ENCODE data around the gene AEBP1.

AEBP1 gene

GRCh38 chr7:44109991-44110390 is 5.8 kb downstream of the AEBP1 start:
- H3K14ac ChIP-seq (ENCODE audit: low read length) = no peak overlapping the region
- WGBS, 2 donors (ENCODE audit: extremely low coverage in 2 of 2, insufficient read length in 2 of 2, insufficient replicate concordance in 1 of 2) = no CpG with 5 or more reads among the region's 18 CpGs
- no peak for DNase-seq (ENCODE audit: low spot score)
- H3K18ac ChIP-seq (ENCODE audit: low read length) = no peak overlapping the region
- H3K4me3 ChIP-seq (ENCODE audit: low read length in 2 of 2) = no peak overlapping the region
- H2BK15ac ChIP-seq (ENCODE audit: low read length) = no peak overlapping the region
- H2BK120ac ChIP-seq (ENCODE audit: low read depth, low read length) = no peak overlapping the region
- no peak overlapping the region for H3K9ac ChIP-seq (ENCODE audit: low read depth, low read length, poor library complexity)
- no peak overlapping the region for H3K4ac ChIP-seq (ENCODE audit: low read length)
- no peak overlapping the region for H4K91ac ChIP-seq (ENCODE audit: low read depth, low read length, poor library complexity)
- H3K27me3 ChIP-seq (ENCODE audit: control insufficient read depth in 3 of 3, insufficient read depth in 3 of 3, low read depth in 1 of 3, low read length in 3 of 3) = no peaks in the 10 kb centered on the region
- no peaks in the 10 kb centered on the region for H3K79me1 ChIP-seq (ENCODE audit: low read depth, low read length)
- peak overlapping the region; percentile 17 for H4K8ac ChIP-seq (ENCODE audit: low read depth, low read length)
- no peak overlapping the region for H3K27ac ChIP-seq (replicated peaks; ENCODE audit: low read length)
- no peak overlapping the region for H3K4me2 ChIP-seq (ENCODE audit: insufficient read depth, low read length, poor library complexity, severe bottlenecking)
- H3K36me3 ChIP-seq (replicated peaks in 1 of 2; ENCODE audit: control insufficient read depth in 2 of 2, insufficient read depth in 2 of 2, low read length in 2 of 2) = peaks cover 34 to 46% of the 10 kb centered on the region in 2 donors
- H2BK12ac ChIP-seq (ENCODE audit: low read length) = no peak overlapping the region
- H2BK5ac ChIP-seq (ENCODE audit: low read length) = no peak overlapping the region
- H3K23ac ChIP-seq (ENCODE audit: low read depth, low read length, poor library complexity) = no peak overlapping the region
- H2AK5ac ChIP-seq (ENCODE audit: low read depth, low read length) = no peak overlapping the region
- peaks cover 0 to 2% of the 10 kb centered on the region in 2 donors for H3K9me3 ChIP-seq (replicated peaks in 1 of 2; ENCODE audit: control insufficient read depth in 2 of 2, insufficient read depth in 1 of 2, low read depth in 1 of 2, low read length in 2 of 2)
- no peak overlapping the region for H2AFZ ChIP-seq (ENCODE audit: low read length)
- H3K4me1 ChIP-seq (ENCODE audit: control insufficient read depth in 2 of 2, insufficient read depth in 1 of 2, low read depth in 1 of 2, low read length in 2 of 2) = peaks cover 5% of the 10 kb centered on the region in 2 donors

- Histone ChIP-seq H3K4me2 (ENCODE audit: insufficient read depth, low read length, poor library complexity, severe bottlenecking) (no peak overlapping the region), H3K27ac (replicated peaks; ENCODE audit: low read length) (no peak overlapping the region), H3K79me1 (ENCODE audit: low read depth, low read length) (no peaks in the 10 kb centered on the region), H2BK12ac (ENCODE audit: low read length) (no peak overlapping the region), H2AK5ac (ENCODE audit: low read depth, low read length) (no peak overlapping the region), H3K9me3 (replicated peaks in 1 of 2; ENCODE audit: control insufficient read depth in 2 of 2, insufficient read depth in 1 of 2, low read depth in 1 of 2, low read length in 2 of 2) (peaks cover 0 to 2% of the 10 kb centered on the region in 2 donors), H4K8ac (ENCODE audit: low read depth, low read length) (no peak overlapping the region), H2AFZ (ENCODE audit: low read length) (no peak overlapping the region), H3K4me3 (ENCODE audit: low read length in 2 of 2) (no peak overlapping the region), H3K14ac (ENCODE audit: low read length) (no peak overlapping the region), H3K9ac (ENCODE audit: low read depth, low read length, poor library complexity) (no peak overlapping the region), H3K23ac (ENCODE audit: low read depth, low read length, poor library complexity) (peak overlapping the region; percentile 58), H3K18ac (ENCODE audit: low read length) (peak overlapping the region; percentile 64), H2BK120ac (ENCODE audit: low read depth, low read length) (no peak overlapping the region), H3K4me1 (ENCODE audit: control insufficient read depth in 2 of 2, insufficient read depth in 1 of 2, low read depth in 1 of 2, low read length in 2 of 2) (no peaks in the 10 kb centered on the region), H2BK15ac (ENCODE audit: low read length) (no peak overlapping the region), H2BK5ac (ENCODE audit: low read length) (no peak overlapping the region), H3K4ac (ENCODE audit: low read length) (no peak overlapping the region), H3K36me3 (replicated peaks in 1 of 2; ENCODE audit: control insufficient read depth in 2 of 2, insufficient read depth in 2 of 2, low read length in 2 of 2) (peaks cover 44 to 52% of the 10 kb centered on the region in 2 donors), H3K27me3 (ENCODE audit: control insufficient read depth in 3 of 3, insufficient read depth in 3 of 3, low read depth in 1 of 3, low read length in 3 of 3) (no peaks in the 10 kb centered on the region), H4K91ac (ENCODE audit: low read depth, low read length, poor library complexity) (no peak overlapping the region)
- no peak for DNase-seq (ENCODE audit: low spot score)
- no CpG with 5 or more reads among the region's 27 CpGs for WGBS, 2 donors (ENCODE audit: extremely low coverage in 2 of 2, insufficient read length in 2 of 2, insufficient replicate concordance in 1 of 2)
These were observed 6.8 kb downstream of the AEBP1 start for GRCh38 chr7:44110719-44111635.

- Histone ChIP-seq H2AFZ (ENCODE audit: low read length) (no peak overlapping the region), H3K4ac (ENCODE audit: low read length) (no peak overlapping the region), H3K4me1 (ENCODE audit: control insufficient read depth in 2 of 2, insufficient read depth in 1 of 2, low read depth in 1 of 2, low read length in 2 of 2) (no peaks in the 10 kb centered on the region), H3K23ac (ENCODE audit: low read depth, low read length, poor library complexity) (no peak overlapping the region), H2BK5ac (ENCODE audit: low read length) (no peak overlapping the region), H3K18ac (ENCODE audit: low read length) (peak overlapping the region; percentile 31), H2BK12ac (ENCODE audit: low read length) (peak overlapping the region; percentile 14), H2BK120ac (ENCODE audit: low read depth, low read length) (no peak overlapping the region), H3K9ac (ENCODE audit: low read depth, low read length, poor library complexity) (no peak overlapping the region), H3K14ac (ENCODE audit: low read length) (no peak overlapping the region), H3K36me3 (replicated peaks in 1 of 2; ENCODE audit: control insufficient read depth in 2 of 2, insufficient read depth in 2 of 2, low read length in 2 of 2) (peaks cover 51 to 60% of the 10 kb centered on the region in 2 donors), H2BK15ac (ENCODE audit: low read length) (no peak overlapping the region), H3K27me3 (ENCODE audit: control insufficient read depth in 3 of 3, insufficient read depth in 3 of 3, low read depth in 1 of 3, low read length in 3 of 3) (no peaks in the 10 kb centered on the region), H3K79me1 (ENCODE audit: low read depth, low read length) (no peaks in the 10 kb centered on the region), H3K4me2 (ENCODE audit: insufficient read depth, low read length, poor library complexity, severe bottlenecking) (no peak overlapping the region), H3K4me3 (ENCODE audit: low read length in 2 of 2) (peak overlapping the region in 1 of 2 donors; percentile 66), H2AK5ac (ENCODE audit: low read depth, low read length) (peak overlapping the region; percentile 14), H4K8ac (ENCODE audit: low read depth, low read length) (no peak overlapping the region), H3K9me3 (replicated peaks in 1 of 2; ENCODE audit: control insufficient read depth in 2 of 2, insufficient read depth in 1 of 2, low read depth in 1 of 2, low read length in 2 of 2) (peaks cover 0 to 2% of the 10 kb centered on the region in 2 donors), H4K91ac (ENCODE audit: low read depth, low read length, poor library complexity) (no peak overlapping the region), H3K27ac (replicated peaks; ENCODE audit: low read length) (no peak overlapping the region)
- WGBS, 2 donors (ENCODE audit: extremely low coverage in 2 of 2, insufficient read length in 2 of 2, insufficient replicate concordance in 1 of 2) = no CpG with 5 or more reads among the region's 16 CpGs
- DNase-seq (ENCODE audit: low spot score) = no peak
These were observed 7.6 kb downstream of the AEBP1 start for GRCh38 chr7:44111761-44112160.

- Histone ChIP-seq H3K9ac (ENCODE audit: low read depth, low read length, poor library complexity) (peak overlapping the region; percentile 21), H3K4me2 (ENCODE audit: insufficient read depth, low read length, poor library complexity, severe bottlenecking) (no peak overlapping the region), H3K27ac (replicated peaks; ENCODE audit: low read length) (no peak overlapping the region), H3K4me3 (ENCODE audit: low read length in 2 of 2) (no peak overlapping the region), H3K27me3 (ENCODE audit: control insufficient read depth in 3 of 3, insufficient read depth in 3 of 3, low read depth in 1 of 3, low read length in 3 of 3) (no peaks in the 10 kb centered on the region), H3K14ac (ENCODE audit: low read length) (no peak overlapping the region), H3K9me3 (replicated peaks in 1 of 2; ENCODE audit: control insufficient read depth in 2 of 2, insufficient read depth in 1 of 2, low read depth in 1 of 2, low read length in 2 of 2) (peaks cover 0 to 2% of the 10 kb centered on the region in 2 donors), H2AFZ (ENCODE audit: low read length) (no peak overlapping the region), H3K18ac (ENCODE audit: low read length) (no peak overlapping the region), H4K8ac (ENCODE audit: low read depth, low read length) (no peak overlapping the region), H3K23ac (ENCODE audit: low read depth, low read length, poor library complexity) (peak overlapping the region; percentile 80), H3K36me3 (replicated peaks in 1 of 2; ENCODE audit: control insufficient read depth in 2 of 2, insufficient read depth in 2 of 2, low read length in 2 of 2) (peaks cover 58 to 65% of the 10 kb centered on the region in 2 donors), H2BK120ac (ENCODE audit: low read depth, low read length) (peak overlapping the region; percentile 81), H3K4me1 (ENCODE audit: control insufficient read depth in 2 of 2, insufficient read depth in 1 of 2, low read depth in 1 of 2, low read length in 2 of 2) (no peaks in the 10 kb centered on the region), H4K91ac (ENCODE audit: low read depth, low read length, poor library complexity) (no peak overlapping the region), H3K79me1 (ENCODE audit: low read depth, low read length) (peaks cover 3% of the 10 kb centered on the region), H3K4ac (ENCODE audit: low read length) (no peak overlapping the region), H2BK12ac (ENCODE audit: low read length) (peak overlapping the region; percentile 73), H2BK15ac (ENCODE audit: low read length) (no peak overlapping the region), H2BK5ac (ENCODE audit: low read length) (no peak overlapping the region), H2AK5ac (ENCODE audit: low read depth, low read length) (peak overlapping the region; percentile 1)
- no CpG with 5 or more reads among the region's 41 CpGs for WGBS, 2 donors (ENCODE audit: extremely low coverage in 2 of 2, insufficient read length in 2 of 2, insufficient replicate concordance in 1 of 2)
- DNase-seq (ENCODE audit: low spot score) = no peak
These were observed 8.3 kb downstream of the AEBP1 start for GRCh38 chr7:44112231-44112996.
